ENCODE data around the gene CIITA.

DNA sequence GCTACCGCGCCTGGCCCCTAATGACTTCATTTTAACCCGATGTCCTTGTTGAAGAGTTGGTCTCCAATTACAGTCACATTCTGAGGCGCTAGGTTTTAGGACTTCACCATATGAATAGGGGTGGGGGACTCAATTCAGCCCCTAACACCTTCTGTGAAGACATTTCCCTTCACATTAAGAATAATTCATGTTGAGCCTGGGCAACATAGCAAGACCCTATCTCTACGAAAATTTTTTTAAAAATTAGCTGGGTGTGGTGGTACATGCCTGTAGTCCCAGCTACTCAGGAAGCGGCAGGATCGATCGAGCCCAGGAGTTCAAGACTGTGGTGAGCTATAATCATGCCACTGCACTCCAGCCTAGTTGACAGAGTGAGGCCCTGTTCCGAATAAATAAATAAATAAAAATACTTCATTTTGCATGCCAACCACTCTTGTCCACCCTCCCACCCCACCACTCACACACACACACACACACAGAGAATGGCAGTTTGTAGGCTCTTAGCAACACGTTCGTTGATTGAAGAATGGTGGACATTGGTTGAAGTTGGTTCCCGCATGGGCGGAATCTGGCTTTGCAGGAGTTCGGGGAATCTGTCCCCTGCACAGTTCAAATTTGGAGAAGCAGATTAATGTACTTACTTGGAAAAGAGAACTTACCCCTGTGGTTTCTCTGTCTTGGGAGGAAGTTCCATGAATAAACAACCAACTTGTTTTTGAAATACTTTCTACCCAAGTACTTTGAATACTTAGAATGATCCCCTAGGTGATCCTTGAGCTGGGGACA lies 30.6 kb upstream of the CIITA start:
- no peak for TF ChIP-seq CTCF (IDR thresholded peaks at IDR 0.05 in 2 of 3, conservative IDR thresholded peaks at IDR 0.05 in 1 of 3; ENCODE audit: control insufficient read depth in 2 of 3, extremely low read depth in 1 of 3, insufficient read depth in 1 of 3, low read depth in 3 of 3, low read length in 3 of 3)
- TF ChIP-seq, protein P1, sequence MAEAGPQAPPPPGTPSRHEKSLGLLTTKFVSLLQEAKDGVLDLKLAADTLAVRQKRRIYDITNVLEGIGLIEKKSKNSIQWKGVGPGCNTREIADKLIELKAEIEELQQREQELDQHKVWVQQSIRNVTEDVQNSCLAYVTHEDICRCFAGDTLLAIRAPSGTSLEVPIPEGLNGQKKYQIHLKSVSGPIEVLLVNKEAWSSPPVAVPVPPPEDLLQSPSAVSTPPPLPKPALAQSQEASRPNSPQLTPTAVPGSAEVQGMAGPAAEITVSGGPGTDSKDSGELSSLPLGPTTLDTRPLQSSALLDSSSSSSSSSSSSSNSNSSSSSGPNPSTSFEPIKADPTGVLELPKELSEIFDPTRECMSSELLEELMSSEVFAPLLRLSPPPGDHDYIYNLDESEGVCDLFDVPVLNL (IDR thresholded peaks at IDR 0.05; ENCODE audit: low read depth, low read length), result no peak
- no peak for TF ChIP-seq CREM (IDR thresholded peaks at IDR 0.05; ENCODE audit: low read depth)
- TF ChIP-seq MXI1 (IDR thresholded peaks at IDR 0.05; ENCODE audit: low read depth, low read length), result no peak
- TF ChIP-seq CEBPB (IDR thresholded peaks at IDR 0.05; ENCODE audit: borderline replicate concordance in 1 of 2, low read depth in 2 of 2, low read length in 2 of 2), result no peak
- TF ChIP-seq, protein P2, sequence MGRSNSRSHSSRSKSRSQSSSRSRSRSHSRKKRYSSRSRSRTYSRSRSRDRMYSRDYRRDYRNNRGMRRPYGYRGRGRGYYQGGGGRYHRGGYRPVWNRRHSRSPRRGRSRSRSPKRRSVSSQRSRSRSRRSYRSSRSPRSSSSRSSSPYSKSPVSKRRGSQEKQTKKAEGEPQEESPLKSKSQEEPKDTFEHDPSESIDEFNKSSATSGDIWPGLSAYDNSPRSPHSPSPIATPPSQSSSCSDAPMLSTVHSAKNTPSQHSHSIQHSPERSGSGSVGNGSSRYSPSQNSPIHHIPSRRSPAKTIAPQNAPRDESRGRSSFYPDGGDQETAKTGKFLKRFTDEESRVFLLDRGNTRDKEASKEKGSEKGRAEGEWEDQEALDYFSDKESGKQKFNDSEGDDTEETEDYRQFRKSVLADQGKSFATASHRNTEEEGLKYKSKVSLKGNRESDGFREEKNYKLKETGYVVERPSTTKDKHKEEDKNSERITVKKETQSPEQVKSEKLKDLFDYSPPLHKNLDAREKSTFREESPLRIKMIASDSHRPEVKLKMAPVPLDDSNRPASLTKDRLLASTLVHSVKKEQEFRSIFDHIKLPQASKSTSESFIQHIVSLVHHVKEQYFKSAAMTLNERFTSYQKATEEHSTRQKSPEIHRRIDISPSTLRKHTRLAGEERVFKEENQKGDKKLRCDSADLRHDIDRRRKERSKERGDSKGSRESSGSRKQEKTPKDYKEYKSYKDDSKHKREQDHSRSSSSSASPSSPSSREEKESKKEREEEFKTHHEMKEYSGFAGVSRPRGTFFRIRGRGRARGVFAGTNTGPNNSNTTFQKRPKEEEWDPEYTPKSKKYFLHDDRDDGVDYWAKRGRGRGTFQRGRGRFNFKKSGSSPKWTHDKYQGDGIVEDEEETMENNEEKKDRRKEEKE (IDR thresholded peaks at IDR 0.05), result no peak
- TF ChIP-seq BMI1 (IDR thresholded peaks at IDR 0.05; ENCODE audit: borderline replicate concordance), result no peak
- TF ChIP-seq TCF12 (IDR thresholded peaks at IDR 0.05; ENCODE audit: low read depth, low read length), result no peak
- TF ChIP-seq TCF7 (IDR thresholded peaks at IDR 0.05; ENCODE audit: borderline replicate concordance), result no peak
- TF ChIP-seq TARDBP (IDR thresholded peaks at IDR 0.05; ENCODE audit: borderline replicate concordance), result no peak
- no peak for TF ChIP-seq POLR2A (IDR thresholded peaks at IDR 0.05; ENCODE audit: low read depth, low read length)
- TF ChIP-seq USF1 (IDR thresholded peaks at IDR 0.05; ENCODE audit: borderline replicate concordance, extremely low read length, insufficient read depth, low read depth, low read length), result no peak
- TF ChIP-seq SP1 (IDR thresholded peaks at IDR 0.05; ENCODE audit: low read depth, low read length), result no peak
